Hindlimb muscle (tissue), 1 donor: ENCODE data around the gene DNAAF1. TPM values are rescaled to one million over a fixed set of nuclear protein-coding genes. Genes with fewer than 3 reads are reported as not detected.
"Not testable (repeated sequence)": the region's sequence is repeated elsewhere in the genome, so short reads cannot be mapped to it uniquely, and the experiment has no call there.

Experiments used
- DNase-seq: peaks from one replicate; pipeline ENCODE4 v3.0.0-alpha.2; 2013
- polyA plus RNA-seq: library from polyadenylated mRNA; unstranded; fragments of 120-200 nt; gene quantifications from one replicate; pipeline ENCODE4 v1.2.1, GENCODE V29; 2013; ENCODE audit not compliant: insufficient read length

DNAAF1 gene
- polyA plus RNA-seq, 1 donor = 0.41 TPM

DNA sequence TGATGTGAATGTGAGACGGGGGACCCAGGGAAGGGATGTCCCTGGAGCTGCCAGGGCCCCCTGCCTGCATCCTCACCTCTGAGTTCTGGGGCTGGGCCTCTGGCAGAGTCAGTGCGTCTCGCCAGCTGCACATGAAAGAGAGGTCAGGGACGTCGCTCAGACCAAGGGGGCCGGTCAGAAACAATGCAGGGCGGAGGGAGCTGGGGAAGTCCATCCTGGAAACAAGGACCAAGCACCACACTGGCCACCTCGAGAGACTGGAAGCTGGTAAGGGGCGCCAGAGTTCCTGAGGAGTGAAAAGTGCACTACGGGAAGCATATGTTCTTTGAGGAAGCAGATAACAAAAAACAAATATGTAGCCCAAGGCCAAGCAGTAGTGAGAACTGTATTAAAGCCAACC, 39.7 kb downstream of the DNAAF1 start:
- no peak for DNase-seq

DNA sequence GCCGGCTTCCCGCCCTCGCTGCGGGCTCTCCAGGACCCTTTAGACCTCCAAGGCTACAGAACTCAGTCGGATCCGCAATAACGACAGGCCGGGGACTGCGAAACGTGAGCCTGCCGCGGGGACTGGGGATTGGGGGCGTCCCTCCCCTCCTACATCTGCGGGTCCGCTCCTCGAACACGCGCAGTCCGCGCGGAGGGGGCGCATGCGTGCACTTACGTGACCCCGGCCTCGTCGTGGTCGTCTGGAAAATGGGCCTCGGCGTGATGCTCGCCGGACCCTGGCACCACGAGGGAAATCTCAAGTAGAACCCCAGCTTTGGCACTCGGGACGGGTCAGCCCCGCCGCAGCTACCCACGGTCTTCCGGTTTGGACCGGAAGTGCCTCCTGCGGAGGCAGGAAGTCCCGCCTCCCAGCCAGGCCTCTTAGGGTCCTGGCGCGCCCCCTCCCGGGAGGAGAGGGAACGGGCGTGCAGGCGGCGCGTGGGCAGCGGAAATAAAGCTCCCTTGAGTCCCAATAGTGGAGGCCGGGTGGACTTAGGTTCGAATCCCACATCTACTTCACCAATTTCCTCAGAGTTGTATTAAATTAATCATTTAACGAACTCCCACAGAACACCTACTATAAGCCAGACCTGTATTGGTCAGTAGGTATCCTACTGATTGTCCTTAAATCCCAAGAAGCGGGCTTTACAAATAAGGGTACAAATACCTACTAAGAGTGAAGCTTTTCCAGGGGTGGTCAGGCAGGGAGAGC, 41.8 kb downstream of the DNAAF1 start, which contains the start of gene TAF1C:
Gene TAF1C, minus strand, starts transcription at position 373 of the 753 bp plus-strand sequence. CDS start 2,069 bp downstream, outside the sequence.
- DNase-seq = peak; percentile 96

DNA sequence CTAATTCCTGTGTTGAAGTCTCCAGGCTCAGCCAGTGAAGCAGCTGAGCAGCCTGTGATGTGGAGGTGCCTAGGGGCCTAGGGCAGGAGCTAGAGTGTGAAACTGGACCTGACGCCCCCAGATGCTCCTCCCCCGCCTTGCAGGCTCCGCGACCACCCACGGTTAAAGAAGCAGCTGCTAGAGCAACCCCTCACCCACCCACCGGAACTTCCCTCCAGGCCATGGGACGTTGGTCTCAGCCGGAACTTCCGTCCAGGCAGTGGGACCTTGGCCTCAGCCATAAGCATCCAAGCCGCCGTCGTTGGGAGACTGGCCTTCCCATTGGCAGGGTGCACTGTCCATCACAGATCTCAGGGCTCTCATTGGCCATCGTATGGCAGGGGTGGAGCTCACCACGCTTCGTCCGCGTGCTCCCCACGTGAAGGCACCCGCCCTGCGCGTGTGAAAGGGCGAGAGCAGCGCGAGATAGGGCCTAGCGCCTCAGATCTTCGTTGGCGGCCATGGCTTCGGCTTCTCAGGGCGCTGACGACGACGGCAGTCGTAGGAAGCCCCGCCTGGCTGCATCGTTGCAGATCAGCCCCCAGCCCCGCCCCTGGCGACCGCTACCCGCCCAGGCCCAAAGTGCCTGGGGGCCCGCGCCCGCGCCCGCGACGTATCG, 45.8 kb downstream of the DNAAF1 start, which contains the start of gene ADAD2:
Gene ADAD2, plus strand, starts transcription at position 427 of the 658 bp plus-strand sequence. Its CDS starts 74 bp downstream, at position 501.
- no peak for DNase-seq

GRCh38 chr16:84191466-84191865, 46.4 kb downstream of the DNAAF1 start:
- DNase-seq = no peak

- DNase-seq = no peak
Observed at GRCh38 chr16:84193480-84193879, 48.4 kb downstream of the DNAAF1 start.

DNA sequence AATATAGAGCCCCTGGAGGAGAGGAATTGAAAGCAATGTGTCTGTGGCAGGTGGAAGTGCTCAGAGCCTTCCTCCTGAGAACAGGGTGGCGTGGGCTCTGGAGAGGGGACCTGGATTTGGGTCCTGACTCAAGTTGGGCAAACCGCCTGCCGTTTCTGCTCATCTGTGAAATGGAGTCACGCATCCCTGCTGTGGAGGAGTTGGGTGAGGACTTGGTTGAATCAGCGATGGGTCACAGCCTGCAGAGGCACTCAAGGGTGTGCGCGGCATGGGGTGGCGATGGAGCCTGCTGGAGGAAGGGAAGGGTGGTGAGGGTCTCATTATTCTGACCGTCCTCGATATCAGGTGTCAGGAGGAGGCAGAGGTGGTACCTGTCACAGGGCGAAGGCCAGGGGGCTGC, 48.9 kb downstream of the DNAAF1 start:
- DNase-seq = no peak

DNA sequence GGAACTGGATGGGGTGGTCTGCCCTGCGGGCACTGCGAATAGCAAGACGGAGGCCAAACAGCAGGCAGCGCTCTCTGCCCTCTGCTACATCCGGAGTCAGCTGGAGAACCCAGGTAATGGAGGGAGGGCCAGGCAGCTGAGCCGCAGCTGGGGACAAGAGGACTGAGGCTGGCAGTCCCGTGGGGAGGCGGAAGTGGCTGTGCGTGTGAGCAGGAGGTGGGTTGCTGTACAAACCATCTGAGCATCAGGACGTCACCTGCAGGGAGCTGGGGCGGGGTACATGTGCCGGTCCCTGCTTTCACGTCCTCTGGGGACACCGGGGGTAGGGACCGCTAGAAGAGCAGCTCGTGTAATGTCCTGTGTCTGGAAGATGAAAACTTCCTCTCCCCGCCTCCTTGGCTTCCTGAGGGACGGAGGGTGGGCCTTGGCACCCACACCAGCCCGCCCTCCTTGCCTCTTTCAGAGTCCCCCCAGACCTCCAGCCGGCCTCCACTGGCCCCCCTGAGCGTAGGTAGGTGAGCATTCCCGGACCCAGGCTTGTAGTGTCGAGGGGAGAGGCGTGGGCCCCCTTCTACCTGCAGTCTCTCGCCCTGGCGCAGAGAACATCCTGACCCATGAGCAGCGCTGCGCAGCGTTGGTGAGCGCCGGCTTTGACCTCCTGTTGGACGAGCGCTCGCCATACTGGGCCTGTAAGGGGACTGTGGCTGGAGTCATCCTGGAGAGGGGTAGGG, 49.5 kb downstream of the DNAAF1 start:
- no peak for DNase-seq

- no peak for DNase-seq
Observed at GRCh38 chr16:84195201-84196093, 50.3 kb downstream of the DNAAF1 start.

DNA sequence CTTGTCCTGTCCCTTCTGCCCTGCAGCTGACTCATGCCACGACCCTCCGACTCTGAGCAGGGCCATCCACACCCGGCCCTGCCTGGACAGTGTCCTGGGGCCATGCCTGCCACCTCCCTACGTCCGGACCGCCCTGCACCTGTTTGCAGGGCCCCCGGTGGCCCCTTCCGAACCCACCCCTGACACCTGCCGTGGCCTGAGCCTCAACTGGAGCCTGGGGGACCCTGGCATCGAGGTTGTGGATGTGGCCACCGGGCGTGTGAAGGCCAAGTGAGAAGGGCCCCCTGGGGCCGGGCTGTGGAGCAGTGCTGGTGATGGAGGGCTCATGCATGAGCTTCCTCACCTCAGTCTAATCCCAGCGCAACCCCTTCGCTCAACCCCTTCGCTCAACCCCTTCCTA, 51.0 kb downstream of the DNAAF1 start:
- DNase-seq = no peak

DNA sequence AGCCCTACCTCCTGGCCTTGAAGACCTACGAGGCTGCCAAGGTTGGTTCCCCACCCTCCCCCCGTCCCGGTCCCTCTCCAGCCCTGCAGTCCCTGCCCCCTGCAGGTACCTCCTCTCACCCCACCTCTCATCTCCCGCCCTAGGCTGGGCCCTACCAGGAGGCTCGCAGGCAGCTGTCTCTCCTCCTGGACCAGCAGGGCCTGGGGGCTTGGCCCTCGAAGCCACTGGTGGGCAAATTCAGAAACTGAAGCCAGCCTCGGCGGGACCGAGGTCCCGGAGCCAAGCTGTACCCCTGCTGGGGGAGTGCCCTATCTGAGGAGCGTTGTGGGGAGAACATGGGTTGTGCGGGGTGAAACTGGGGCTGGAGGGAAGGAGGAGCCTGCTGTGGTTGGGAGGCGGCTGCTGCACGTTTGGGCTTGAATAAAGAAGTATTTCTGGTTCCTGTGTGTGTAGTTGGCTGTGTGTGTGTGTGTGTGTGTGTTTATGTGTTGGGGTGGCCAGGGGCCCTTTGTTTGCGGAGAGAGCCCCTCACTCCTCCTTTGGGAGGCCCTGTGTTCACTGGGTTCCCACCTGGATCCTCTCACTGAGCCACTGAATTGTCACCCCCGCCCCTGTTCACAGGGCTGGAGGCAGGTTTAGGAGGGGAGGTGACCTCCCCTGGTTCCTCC, 51.8 kb downstream of the DNAAF1 start:
- no peak for DNase-seq

- no peak for DNase-seq
Observed at GRCh38 chr16:84197466-84198128, 52.5 kb downstream of the DNAAF1 start.

GRCh38 chr16:84198401-84198800, 53.3 kb downstream of the DNAAF1 start:
- DNase-seq = no peak

DNA sequence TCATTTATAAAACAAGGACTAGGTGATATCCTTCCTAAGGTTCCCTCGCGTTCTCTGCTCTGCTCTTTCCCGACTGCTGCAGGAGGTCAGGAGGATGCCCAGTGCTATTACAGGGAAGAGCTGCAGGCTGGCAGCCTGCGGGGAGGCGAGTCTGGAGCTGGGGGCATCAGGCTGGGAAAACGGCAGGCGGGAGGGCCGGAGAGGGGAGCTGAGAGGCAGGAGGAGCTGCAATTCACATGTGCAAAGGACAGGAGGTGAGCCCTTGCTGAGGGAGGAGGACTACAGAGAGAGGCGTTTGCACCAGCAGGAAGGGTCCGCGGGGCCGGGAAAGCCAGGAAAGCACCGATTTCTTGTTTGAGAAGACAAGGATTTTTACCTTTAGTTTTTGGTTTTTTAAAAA, 54.0 kb downstream of the DNAAF1 start:
- DNase-seq = no peak

DNA sequence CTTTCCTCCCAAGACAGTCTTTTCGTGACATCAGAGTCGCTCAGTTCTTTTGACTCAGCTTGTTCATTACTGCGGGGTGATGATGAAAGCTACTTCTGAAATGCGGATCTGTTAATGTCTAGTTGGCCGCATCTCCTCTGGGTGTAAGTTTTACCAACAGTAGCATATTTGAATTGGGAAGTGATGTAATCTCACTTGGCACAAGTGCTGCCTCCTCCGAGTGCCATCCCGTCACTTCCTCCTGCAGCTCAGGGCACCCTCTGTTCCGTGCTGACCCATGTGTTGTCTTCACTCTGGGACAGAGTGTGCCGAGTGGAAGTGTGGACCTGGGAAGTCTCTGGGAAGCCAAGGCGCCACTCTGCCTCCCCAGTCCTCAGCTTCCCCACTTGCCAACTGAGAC, 54.8 kb downstream of the DNAAF1 start:
- no peak for DNase-seq

DNA sequence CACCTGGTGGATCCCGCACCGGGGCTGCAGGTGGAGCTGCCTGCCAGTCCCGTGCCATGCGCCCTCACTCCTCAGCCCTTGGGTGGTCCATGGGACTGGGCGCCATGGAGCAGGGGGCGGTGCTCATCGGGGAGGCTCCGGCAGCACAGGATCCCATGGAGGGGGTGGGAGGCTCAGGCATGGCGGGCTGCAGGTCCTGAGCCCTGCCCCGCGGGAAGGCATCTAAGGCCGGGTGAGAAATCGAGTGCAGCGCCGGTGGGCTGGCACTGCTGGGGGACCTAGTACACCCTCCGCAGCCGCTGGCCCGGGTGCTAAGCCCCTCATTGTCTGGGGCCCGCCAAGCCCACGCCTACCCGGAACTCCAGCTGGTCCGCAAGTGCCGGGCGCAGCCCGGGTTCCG, 59.4 kb downstream of the DNAAF1 start:
- not testable (repeated sequence) for DNase-seq

GRCh38 chr16:84205123-84205522, 60.0 kb downstream of the DNAAF1 start:
- not testable (repeated sequence) for DNase-seq

- DNase-seq = no peak
Observed at GRCh38 chr16:84205976-84206691, 61.0 kb downstream of the DNAAF1 start.

DNA sequence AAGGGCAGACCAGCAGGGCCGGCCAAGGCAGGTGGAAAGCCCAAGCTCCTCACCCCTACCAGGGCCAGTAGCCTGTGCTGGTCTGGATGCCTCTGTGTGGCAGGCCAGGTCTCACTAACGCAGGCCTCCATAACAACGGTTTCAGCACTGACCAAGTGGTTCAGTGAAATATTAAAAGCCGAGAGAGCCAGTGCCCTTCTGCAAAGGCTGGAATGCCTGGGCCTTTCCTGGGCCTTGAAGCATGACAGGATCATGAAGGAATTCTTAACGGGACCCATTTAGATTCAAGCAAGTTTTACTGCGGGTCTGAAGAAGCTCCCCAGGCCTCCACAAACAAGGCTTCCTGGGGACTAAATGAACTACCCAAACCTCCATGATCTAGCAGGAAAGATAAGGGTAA, 62.1 kb downstream of the DNAAF1 start:
- DNase-seq = no peak

- DNase-seq = no peak
Observed at GRCh38 chr16:84207879-84208278, 62.8 kb downstream of the DNAAF1 start.

DNA sequence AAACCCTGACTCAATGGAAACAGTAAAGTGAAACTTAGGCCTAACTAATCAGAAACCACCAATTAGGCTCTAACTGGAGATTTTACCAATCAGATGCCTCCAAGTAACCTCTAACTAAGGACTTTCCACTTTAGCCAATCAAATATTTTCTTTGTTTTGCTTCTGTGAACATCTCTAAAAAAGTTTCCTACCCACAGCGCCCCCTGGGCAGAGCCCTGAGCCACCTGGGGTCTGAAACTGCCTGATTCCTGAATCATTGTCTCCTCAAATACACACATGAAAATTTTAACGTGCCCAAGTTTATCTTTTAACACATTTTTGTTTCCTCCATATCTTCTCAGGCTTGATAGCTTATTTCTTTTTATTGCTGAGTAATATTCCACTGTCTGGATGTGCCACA, 64.9 kb downstream of the DNAAF1 start:
- DNase-seq = no peak
